Measurements from ENCODE around the gene ANKRD52.

- no peak for TF ChIP-seq TAF1 (IDR thresholded peaks at IDR 0.05; ENCODE audit: low read depth, low read length)
- TF ChIP-seq POLR2AphosphoS5 (IDR thresholded peaks at IDR 0.05; ENCODE audit: low read depth, low read length): no peak
- TF ChIP-seq POLR2A (IDR thresholded peaks at IDR 0.05; ENCODE audit: low read depth, low read length): no peak
Observed at GRCh38 chr12:56298828-56299227, 40.6 kb upstream of the ANKRD52 start.
